Keratinocyte (primary cell): ENCODE data around the gene REPIN1.

Source experiments
- CTCF ChIP-seq, 3 experiments: IDR thresholded peaks in 1 of 3; conservative IDR thresholded peaks in 1 of 3; optimal IDR thresholded peaks in 1 of 3; 2 replicates in 2 of 3; 3 replicates in 1 of 3; pipeline versions ENCODE3 to v1.5.1; 2011; ENCODE audit warnings: low read length in 3 of 3, mild to moderate bottlenecking in 3 of 3, moderate library complexity in 2 of 3, control low read depth in 1 of 3, inconsistent platforms in 1 of 3; ENCODE audit not compliant: insufficient read depth in 2 of 3; ENCODE audit errors: extremely low read depth in 1 of 3
- EZH2 ChIP-seq: IDR thresholded peaks from one replicate; pipeline ENCODE4 v1.6.1; 2012; ENCODE audit warnings: inconsistent platforms, mild to moderate bottlenecking, low read length, moderate library complexity

GRCh38 chr7:150413640-150414081 is 45.0 kb downstream of the REPIN1 start:
- TF ChIP-seq CTCF (optimal IDR thresholded peaks at IDR 0.05 in 1 of 3, IDR thresholded peaks at IDR 0.05 in 1 of 3, conservative IDR thresholded peaks at IDR 0.05 in 1 of 3; ENCODE audit: extremely low read depth in 1 of 3, insufficient read depth in 2 of 3, low read length in 3 of 3) (no peak), EZH2 (no peak)
